HG02642 (cell line): ENCODE measurements around the gene FAM83C.

Experiments used
- ATAC-seq: cut with Tn5 transposase; IDR thresholded peaks from one replicate; pipeline ENCODE4 v1.9.1; 2021; ENCODE audit warnings: mild to moderate bottlenecking; ENCODE audit not compliant: unreplicated experiment, poor library complexity

Gene FAM83C

DNA sequence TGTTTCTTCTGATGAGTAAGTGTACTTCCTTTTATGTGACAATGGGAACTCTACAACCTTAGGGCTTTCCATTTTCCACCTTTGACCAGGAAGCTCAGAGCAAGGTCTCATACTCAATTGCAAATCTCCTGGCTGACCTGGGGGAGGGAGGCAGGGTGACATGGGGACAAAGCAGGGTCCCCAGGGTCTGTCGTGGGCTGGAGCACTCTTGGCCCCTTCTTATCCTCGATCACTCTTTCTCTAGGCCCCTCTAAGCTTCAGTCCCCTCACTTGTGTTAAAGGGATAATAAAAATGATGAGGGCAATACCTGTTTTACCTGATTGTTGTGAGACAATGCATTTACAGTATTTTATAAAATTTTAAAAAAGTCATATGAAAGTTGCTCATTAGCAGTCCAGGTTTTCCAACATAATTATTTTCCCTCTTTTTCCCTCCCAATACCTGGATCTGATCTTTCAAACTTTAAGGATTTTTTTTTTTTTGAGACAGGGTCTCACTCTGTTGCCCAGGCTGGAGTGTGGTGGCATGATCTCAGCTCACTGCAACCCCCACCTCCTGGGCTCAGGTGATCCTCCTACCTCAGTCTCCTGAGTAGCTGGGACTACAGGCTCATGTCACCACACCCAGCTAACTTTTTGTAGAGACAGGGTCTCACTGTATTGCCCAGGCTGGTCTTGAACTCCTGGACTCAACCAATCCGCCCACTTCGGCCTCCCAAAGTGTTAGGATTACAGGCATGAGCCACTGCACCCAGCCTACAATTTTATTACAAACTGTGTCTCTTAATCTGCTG, 8.4 kb upstream of the FAM83C start:
- no peak for ATAC-seq

DNA sequence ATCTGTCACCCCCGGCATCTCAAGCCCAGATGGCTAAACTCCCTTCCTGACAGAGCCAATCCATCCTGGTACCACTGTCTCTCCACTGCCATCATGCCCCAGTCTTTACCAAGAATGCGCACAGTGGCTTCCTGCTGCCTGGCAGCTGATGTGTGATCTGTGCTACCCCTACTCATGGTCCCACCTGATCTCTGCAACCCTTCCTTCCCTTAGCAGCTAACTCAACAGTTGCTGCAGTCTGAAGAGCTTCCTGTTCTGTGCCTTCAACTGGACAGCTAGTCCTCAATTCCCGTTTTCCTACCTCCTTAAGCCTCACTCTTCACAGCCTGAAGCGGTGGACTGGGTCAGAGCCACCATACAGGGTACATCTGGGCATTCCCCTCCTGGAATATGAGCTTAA, 7.6 kb upstream of the FAM83C start:
- ATAC-seq: no peak

DNA sequence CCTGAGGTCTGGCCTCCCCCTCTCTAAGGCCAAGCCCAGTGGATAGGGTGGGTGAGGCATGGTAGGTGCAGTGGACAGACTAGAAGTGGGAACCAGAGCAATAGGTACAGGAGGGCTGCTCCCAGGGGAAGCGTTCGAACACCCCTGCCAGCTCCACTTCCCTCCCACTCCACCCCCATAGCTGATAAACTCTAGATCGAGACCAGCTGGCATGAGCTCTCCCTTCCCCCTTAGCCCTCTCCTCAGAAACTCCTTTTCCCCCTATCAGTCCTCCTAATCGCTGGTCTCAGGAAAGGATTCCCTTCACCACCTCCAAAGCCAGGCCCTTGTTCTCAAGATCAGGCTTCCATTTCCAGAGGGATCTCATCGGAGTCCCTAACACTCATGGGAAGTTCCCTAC, 6.0 kb upstream of the FAM83C start:
- no peak for ATAC-seq

DNA sequence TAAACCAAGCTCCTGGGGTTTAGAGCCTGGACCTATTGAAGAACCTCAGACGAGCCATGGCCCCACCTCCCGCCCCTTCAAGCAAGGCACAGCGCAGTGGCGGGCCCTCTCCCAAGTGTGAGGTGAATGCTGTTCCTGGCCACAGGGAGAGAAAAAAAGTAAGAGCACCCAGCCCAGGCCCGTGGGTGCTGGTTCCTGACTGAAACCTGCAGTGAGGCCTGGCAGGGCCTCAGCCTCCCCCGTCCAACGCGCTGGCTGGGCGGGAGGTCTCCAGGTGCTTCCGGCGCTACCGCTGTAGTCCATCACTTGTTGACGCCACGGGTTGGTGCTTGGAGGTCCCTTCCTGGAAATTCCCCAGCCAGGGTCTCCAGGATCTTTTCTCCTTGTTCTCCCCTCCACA, 5.5 kb upstream of the FAM83C start:
- no peak for ATAC-seq

DNA sequence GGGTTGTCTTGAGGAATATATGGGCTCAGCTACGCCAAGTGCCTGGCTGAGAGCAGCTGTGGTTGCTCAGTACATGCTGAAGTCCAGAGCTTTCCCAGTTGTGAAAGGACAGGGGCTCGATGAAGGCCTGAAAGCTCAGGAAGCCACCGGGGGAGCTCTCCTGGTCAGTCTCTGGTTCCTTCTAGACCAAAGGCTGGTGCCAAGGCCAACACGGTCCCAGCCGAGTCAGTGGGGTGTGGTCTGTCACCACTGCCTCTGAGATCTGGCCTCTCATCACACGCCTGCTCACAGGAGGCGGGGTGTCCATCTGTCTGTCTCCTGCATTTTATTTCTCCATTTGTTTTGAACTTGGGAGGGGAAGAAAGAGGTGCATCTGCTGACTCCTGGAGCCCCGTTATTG, 4.9 kb upstream of the FAM83C start:
- ATAC-seq: no peak

DNA sequence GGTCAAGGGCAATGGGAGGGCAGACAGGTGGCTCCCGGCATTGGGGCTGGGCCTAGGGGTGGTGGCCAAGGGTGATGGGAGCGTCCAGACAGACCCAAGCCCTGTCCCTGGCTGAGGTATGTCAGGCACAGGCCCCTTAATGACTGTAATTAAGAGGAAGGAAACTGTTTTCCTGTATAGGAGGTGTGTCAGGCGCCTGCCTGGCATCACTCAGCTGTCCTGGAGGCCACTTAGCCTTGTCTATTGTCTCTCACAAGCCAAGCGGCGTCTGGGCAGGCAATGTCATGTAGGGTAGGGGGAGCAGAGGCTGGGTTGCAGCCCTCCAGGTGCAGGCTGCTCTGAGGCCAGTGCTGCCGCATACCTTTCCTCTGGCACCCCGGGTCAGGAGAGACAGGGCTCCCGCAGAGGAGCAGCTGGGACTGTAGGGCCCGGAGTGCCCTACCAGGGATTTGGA, 3.9 kb upstream of the FAM83C start:
- ATAC-seq: no peak

DNA sequence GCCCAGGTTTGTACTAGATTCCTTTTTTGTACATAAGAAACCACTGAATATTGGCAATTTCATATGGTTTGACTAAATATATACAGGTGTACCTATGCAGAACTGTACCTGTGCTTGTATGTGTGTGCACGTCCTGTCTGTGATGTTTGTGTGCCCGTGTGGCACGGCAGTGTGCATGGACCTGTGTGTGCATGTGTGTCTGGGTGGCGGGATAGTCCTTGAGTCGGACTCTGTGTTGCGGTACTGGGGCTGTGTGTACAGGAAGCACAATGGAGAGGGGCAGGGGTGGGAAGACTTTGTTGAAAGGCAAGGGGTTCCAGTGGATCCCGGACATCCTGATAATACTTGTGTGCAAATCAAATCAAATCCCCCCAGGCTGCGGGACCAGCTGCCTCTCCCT, 3.4 kb upstream of the FAM83C start:
- ATAC-seq: no peak

DNA sequence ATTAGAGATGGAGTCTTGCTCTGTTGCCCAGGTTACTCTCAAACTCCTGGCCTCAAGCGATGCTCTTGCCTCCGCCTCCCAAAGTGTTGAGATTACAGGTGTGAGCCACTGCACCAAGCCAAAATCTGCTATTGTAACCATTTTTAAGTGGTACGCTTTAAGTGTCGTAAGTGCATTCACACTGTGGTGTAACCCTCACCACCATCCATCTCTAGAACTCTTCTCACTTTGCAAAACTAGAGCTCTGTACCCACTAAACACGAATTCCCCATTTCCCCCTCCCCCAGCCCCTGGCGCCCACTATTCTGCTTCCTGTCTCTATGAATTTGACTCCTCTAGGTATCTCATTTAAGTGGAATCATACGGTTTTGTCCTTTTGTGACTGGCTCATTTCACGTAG, 2.8 kb upstream of the FAM83C start:
- no peak for ATAC-seq

DNA sequence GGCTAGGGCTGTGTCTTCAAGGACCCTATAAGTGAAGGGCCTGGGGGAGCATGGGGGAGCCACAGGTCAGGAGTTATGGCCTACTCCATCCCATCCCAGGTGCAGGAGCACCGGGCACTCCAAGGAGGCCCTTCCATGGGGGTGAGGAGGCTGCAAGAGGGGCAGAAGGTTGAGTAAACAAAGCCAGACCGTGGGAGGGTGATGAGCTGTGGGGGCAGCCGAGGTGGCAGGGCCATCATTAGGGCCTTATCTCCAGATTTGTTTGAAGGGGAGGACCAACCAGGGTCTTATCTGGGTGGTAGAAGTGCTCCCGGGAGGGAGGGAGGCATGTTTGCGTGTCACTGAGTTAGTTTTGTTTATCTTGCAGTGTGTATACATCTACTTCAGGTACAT, 2.1 kb upstream of the FAM83C start:
- ATAC-seq: no peak

DNA sequence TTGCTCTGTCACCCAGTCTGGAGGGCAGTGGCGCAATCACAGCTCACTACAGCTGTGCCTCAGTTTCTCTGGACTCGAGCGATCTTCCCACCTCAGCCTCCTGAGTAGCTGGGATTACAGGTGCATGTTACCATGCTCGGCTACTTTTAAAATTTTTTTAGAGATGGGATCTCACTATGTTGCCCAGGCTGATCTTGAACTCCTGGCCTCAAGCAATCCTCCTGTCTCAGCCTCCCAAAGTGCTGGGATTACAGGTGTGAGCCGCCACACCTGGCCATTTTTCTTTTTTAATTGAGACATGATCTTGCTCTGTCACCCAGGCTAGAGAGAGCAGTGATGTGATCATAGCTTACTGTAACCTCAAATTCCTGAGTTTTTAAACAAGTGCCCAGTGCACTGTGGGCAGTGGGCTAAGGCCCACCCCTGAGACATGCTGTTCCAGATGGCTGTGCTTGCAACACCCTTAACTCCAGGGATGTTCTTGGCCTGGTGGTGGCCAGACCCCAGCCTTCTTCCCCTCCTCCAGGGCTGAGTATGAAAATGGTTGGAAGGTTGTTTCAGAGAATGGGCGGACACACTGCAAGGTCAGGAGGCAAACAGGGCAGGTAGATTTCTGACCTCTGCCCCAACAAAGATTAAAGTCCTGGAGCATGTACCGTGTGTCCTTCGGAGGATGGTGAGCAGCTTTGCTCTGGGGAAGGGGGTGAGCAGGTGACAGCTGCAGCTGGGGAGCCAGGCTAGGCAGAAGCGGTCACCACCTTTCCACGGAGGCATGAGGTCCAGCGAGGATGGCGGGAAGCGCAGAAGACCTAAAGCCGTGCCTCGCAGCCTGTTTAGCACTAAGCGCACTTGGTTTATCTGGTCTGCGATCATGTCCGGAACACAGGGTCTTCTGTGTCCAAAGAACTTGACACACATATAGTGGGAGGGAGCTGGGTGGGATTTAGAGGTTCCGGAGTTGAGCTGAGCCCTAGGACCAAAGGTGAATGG, 1.4 kb upstream of the FAM83C start:
- ATAC-seq: no peak

DNA sequence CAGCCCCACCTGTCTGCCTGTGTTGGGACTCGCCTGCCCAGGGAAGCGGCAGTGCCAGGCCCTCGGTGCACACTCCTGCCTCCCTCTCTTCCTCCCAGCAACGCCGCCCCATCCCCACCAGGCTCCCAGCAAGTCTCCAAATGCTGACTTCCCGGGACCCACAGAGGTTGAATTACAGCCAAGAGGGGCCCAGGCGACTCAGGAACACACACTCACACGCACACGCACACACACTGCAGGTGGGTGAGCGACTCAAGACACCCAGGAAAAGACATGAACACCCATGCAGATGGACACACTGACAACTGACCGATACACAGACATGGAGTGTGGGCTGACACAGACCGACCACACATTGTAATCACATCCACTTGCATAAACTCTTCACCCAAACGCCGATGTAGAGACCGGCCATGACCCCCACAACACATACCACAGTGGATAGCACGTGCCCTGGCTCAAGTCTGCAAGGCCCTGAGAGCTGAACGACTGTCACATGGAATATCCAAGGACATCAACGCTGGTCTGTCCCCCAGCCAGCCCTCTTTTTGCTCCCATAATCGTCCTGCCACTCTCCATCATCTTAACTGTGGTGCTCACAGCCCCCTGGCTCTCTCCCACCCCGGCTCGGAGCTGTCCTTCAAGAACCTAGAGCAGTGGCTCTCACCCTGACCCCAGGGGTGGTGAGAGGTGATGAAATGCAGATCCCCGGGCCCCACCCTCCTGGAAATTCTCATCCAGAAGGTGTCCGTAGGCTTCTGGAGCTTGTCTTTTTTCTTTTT, 470 bp upstream of the FAM83C start:
- ATAC-seq: no peak

DNA sequence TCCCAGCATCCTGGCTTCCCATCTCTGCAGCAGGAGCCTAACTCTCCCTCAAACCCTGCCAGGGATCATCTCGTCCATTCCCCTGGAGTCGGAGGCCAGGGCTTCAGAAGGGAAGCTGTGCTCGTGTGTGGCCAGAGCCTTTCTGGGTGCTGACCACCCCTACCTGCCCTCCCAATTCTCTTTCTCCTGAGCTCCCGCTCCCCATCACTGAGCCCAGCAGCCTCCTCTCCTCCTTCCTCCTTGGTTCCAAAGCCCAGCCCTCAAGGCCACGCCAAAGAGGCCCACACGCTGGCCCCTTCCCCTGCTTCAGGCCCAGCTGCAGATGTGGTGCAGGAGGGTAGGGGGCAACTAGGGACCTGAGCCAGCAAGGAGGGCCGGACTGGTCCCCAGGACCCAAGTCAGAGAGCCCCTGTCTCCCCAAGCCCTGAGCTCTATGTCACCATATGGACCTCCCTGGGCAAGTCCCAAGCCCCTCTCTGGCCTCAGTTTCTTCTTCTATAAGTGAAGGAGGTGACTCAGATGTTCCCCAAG, 1.3 kb downstream of the FAM83C start:
- ATAC-seq: no peak

DNA sequence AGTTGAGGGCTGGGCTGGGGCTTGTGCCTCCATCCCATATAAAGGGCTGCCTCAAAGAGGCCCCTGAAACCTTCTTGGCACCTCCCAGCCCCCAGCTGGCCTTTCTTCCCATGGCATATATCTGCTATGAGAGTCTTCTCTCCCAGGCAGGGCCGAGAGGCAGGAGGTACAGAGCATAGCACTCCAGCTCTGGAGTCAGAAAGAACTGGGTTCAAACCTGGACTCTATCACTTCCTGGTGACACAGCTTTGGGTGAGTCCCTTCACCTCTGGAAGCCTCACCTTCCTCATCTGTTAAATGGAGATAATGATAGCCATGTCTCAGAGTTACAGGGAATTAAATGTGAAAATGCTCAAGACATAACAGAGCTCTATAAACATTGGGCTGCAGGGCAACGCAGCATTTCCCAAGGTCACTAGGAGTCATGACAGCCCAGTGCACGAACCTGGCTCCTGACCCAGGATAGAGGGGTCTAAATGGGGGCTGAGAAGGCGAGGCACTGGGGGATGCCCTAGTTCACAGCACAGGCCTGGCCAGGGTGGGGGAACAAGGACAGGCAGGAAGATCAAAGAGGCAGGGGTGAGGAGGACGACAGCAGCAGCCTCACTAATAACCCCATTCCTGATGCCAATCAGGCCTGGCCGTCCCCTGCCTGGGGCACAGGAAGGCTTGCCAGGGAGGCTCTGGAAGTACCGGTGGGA, 1.9 kb downstream of the FAM83C start:
- ATAC-seq: no peak

DNA sequence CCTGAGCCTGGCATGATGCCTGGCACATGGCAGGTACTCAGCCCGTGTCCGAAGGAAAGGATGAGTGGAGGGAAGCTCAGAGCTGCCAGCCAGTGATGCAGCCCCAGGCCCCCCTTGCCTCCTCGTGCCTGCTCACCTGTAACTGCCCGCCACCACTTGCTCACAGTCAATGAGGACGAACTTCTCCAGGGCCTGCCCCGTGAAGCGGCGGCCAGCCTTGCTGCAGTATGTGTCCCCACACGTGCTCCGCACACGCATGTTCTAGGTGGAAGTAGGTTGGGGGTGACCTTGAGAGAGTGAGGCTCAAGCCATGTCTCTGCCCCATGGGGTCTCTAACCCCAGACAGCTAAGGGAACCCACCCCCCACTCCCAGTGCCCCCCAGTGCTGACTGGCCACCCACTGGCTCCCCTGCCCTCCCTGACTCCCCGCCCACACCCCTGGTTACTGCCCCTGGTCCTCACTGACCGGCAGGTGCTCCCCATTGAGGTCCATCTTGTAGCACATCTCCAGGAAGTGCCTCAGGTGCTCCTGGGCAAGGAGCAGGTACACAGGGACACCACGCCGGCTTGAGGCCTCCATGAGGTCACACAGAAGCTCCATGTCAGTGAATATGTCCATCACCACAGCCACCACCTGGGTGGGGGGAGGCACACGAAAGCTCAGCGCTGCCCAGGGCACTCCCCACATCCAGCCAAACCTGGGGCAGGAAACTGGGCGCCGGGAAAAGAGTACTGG, 3.7 kb downstream of the FAM83C start:
- ATAC-seq: no peak

DNA sequence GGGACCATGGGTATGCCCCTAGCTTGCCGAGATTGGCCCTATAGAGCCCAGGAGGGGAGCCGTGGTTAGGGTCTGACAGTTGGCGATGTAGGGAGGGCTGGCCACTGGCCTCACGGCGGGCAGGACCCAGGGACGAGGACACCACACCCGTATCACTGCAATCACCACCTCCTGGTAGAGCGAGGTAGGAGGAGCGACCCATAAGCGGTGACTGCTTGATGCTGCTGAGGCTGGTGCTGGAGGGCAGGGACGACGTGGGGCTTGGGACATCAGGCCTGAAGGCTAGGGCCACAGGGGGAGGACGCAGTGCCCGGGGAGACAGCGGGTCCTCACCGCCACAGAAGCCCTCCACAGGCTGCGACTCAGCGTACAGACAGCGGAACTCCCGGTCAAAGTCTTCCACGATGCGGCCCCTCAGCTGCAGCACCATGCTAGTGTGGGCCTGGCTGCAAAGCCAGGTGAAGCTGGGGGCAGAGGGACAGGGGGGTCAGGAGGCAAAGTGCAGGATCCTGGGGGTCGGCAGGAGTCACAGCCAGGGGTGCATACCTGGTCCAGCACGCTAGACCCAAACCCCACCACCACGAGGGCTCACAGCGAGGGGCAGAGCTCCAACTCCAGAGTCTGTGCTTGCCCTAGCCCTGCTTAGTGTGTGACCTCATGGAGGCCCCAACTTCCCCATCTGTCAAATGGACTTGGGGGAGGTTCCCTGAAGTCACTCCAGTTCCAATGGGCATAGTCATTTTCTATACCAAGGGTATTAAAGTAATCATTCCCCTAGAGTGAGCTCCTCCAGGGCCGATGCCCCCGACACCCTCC, 4.5 kb downstream of the FAM83C start:
- no peak for ATAC-seq

DNA sequence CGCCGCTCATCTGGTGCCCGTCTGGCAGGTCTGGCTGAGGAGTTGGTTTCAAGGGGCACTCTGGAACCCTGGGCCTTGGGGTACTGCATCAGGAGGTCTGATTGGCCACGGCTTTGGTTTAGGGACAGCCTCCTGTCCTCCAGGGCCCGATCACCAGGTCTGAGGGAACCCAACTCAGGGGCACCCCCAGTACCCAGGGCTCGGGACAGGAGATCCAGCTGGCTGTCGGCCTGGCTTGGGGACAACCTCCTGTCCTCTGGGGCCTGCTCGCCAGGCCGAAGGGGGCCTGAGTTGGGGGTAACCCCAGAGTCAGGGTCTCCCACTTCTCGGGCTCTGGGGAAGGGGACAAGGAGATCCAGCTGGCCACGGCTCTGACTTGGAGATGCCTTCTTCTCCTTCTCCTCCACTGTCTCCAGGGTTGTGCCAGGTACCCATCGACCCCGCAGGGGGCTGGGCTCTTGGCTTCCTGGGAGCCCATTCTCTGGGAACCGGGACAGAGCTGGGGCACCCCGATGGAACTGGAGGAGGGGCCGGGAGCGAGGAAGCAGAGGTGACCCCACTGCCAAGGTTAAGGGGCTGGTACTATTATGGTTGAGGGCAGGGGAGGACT, 5.2 kb downstream of the FAM83C start:
- no peak for ATAC-seq

DNA sequence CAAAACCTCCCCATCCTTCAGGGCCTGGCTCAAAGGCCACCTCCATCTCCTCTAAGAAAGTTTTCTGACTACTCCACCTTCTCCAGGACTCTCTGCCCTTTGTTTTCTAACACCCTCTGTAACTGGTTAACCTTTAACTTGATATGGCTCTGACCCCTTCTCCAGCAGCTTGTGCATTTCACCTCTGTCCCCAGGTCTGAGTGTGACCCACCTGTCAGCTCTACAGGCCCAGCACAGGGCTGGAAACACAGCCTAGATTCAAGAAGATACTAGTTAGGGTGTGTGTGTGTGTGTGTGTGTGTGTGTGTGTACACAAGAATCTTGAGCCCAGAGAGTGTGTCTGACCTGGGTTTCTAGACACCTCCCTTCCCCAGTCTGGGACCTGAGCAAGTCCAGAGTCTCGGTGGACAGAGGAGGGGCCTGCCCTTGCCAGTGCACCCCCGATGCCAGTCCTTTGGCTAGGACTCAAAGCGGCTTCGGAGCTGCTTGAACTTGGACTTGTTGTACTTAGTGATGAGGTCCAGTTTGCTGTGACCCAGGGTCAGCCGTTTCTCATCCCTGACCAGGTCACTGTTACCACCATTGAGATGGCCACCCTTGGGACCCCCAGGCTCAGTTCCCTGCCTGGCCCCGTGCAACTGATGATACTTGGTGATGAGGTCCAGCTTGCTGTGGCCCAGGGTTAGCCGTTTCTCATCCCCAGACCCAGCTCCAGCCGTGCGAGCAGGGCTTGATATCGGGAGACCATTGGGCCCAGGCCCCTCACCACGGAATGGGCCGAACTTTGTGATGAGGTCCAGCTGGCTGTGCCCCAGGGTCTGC, 5.9 kb downstream of the FAM83C start:
- no peak for ATAC-seq
